H9 (cell line): Measurements from ENCODE around the gene COL4A2. TPM values are rescaled to one million over a fixed set of nuclear protein-coding genes. Genes with fewer than 3 reads are reported as not detected.

ENCODE experiments used
- DNase-seq: peaks from one replicate; pipeline ENCODE4 v3.0.0-alpha.2; 2017
- H2AFZ ChIP-seq: one replicate; pipeline ENCODE4 v1.6.1; 2013; ENCODE audit warnings: mild to moderate bottlenecking, low read length, control low read depth, moderate library complexity
- H2AK5ac ChIP-seq: 2 replicates; pipeline ENCODE4 v1.6.1; 2013; ENCODE audit warnings: low read length, control low read depth, mixed read lengths; ENCODE audit not compliant: insufficient read length
- H2BK120ac ChIP-seq: one replicate; pipeline ENCODE4 v1.6.1; 2013; ENCODE audit warnings: low read depth, mild to moderate bottlenecking, low read length, control low read depth, inconsistent platforms; ENCODE audit not compliant: poor library complexity, severe bottlenecking
- H2BK12ac ChIP-seq: 2 replicates; pipeline ENCODE4 v1.6.1; 2013; ENCODE audit warnings: low read length, control low read depth, mixed read lengths, low read depth; ENCODE audit not compliant: insufficient read length
- H2BK15ac ChIP-seq: 2 replicates; pipeline ENCODE4 v1.6.1; 2013; ENCODE audit warnings: low read depth, low read length, control low read depth
- H2BK20ac ChIP-seq: one replicate; pipeline ENCODE4 v1.6.1; 2013; ENCODE audit warnings: low read depth, mild to moderate bottlenecking, low read length, control low read depth, inconsistent platforms; ENCODE audit not compliant: poor library complexity, severe bottlenecking
- H2BK5ac ChIP-seq: 2 replicates; pipeline ENCODE4 v1.6.1; 2013; ENCODE audit warnings: low read length, control low read depth, mixed read lengths; ENCODE audit not compliant: insufficient read length
- H3K14ac ChIP-seq: 2 replicates; pipeline ENCODE4 v1.6.1; 2013; ENCODE audit warnings: low read length, control low read depth; ENCODE audit not compliant: insufficient read depth
- H3K18ac ChIP-seq: 2 replicates; pipeline ENCODE4 v1.6.1; 2013; ENCODE audit warnings: low read depth, mild to moderate bottlenecking, mixed read lengths, low read length, control low read depth; ENCODE audit not compliant: insufficient read length
- H3K23ac ChIP-seq: 2 replicates; pipeline ENCODE4 v1.6.1; 2013; ENCODE audit warnings: low read length, control low read depth, mixed read lengths, low read depth; ENCODE audit not compliant: insufficient read length
- H3K23me2 ChIP-seq: 2 replicates; pipeline ENCODE4 v1.6.1; 2013; ENCODE audit warnings: low read depth, mild to moderate bottlenecking, mixed read lengths, low read length, control low read depth; ENCODE audit not compliant: insufficient read length, poor library complexity, severe bottlenecking
- H3K27ac ChIP-seq: 2 replicates; pipeline ENCODE4 v1.5.1; 2013; ENCODE audit warnings: low read length, control low read depth, mixed read lengths, low read depth; ENCODE audit not compliant: insufficient read length
- H3K27me3 ChIP-seq: 2 replicates; pipeline ENCODE4 v1.6.1; 2013; ENCODE audit warnings: low read length, control low read depth, inconsistent platforms; ENCODE audit not compliant: insufficient read depth
- H3K4ac ChIP-seq: 2 replicates; pipeline ENCODE4 v1.6.1; 2013; ENCODE audit warnings: low read depth, mild to moderate bottlenecking, control low read depth, inconsistent platforms, low read length, moderate library complexity
- H3K4me1 ChIP-seq: 2 replicates; pipeline ENCODE4 v1.6.1; 2013; ENCODE audit warnings: low read length, control low read depth, inconsistent platforms; ENCODE audit not compliant: insufficient read depth
- H3K4me2 ChIP-seq: 2 replicates; pipeline ENCODE4 v1.6.1; 2013; ENCODE audit warnings: low read length, control low read depth, mixed read lengths; ENCODE audit not compliant: insufficient read length, insufficient read depth
- H3K56ac ChIP-seq: 2 replicates; pipeline ENCODE4 v1.6.1; 2013; ENCODE audit warnings: low read depth, mild to moderate bottlenecking, mixed read lengths, low read length, control low read depth; ENCODE audit not compliant: insufficient read length
- H3K79me1 ChIP-seq: 2 replicates; pipeline ENCODE4 v1.6.1; 2013; ENCODE audit warnings: low read depth, mild to moderate bottlenecking, moderate library complexity, low read length, control low read depth, inconsistent platforms; ENCODE audit not compliant: insufficient read depth, poor library complexity, severe bottlenecking
- H3K79me2 ChIP-seq: 2 replicates; pipeline ENCODE4 v1.6.1; 2013; ENCODE audit warnings: low read length, control low read depth, inconsistent platforms; ENCODE audit not compliant: insufficient read depth
- H3K9ac ChIP-seq: 2 replicates; pipeline ENCODE4 v1.6.1; 2013; ENCODE audit warnings: low read length, control low read depth, mixed read lengths; ENCODE audit not compliant: insufficient read length; ENCODE audit errors: extremely low read depth
- H3K9me3 ChIP-seq: one replicate; pipeline ENCODE4 v1.6.1; 2013; ENCODE audit warnings: low read depth, low read length, inconsistent platforms; ENCODE audit not compliant: control insufficient read depth
- H3T11ph ChIP-seq: one replicate; pipeline ENCODE4 v1.6.1; 2013; ENCODE audit warnings: mild to moderate bottlenecking, low read length, control low read depth, inconsistent platforms
- H4K20me1 ChIP-seq: one replicate; pipeline ENCODE4 v1.6.1; 2013; ENCODE audit not compliant: control insufficient read depth, insufficient read length, insufficient read depth
- H4K5ac ChIP-seq: 2 replicates; pipeline ENCODE4 v1.6.1; 2013; ENCODE audit warnings: low read depth, mild to moderate bottlenecking, mixed read lengths, low read length, control low read depth; ENCODE audit not compliant: insufficient read length
- H4K8ac ChIP-seq: replicated peaks from 2 replicates; pipeline ENCODE4 v1.6.1; 2013; ENCODE audit warnings: low read length, control low read depth, mixed read lengths, low read depth; ENCODE audit not compliant: insufficient read length
- H4K91ac ChIP-seq: 2 replicates; pipeline ENCODE4 v1.6.1; 2013; ENCODE audit warnings: low read depth, mild to moderate bottlenecking, moderate library complexity, mixed read lengths, low read length, control low read depth; ENCODE audit not compliant: insufficient read length
- H3K27ac Mint-ChIP-seq, 3 experiments: 2 replicates in 2 of 3; 3 replicates in 1 of 3; pipeline ENCODE4 v1.8.0; 2020 to 2021; ENCODE audit warnings: mixed read lengths in 3 of 3, mild to moderate bottlenecking in 1 of 3, moderate library complexity in 1 of 3
- H3K27me3 Mint-ChIP-seq: 2 replicates; pipeline ENCODE4 v1.8.0; 2021; ENCODE audit warnings: low read depth, mild to moderate bottlenecking, moderate library complexity, mixed read lengths
- H3K36me3 Mint-ChIP-seq, 3 experiments: 2 replicates in 2 of 3; 3 replicates in 1 of 3; pipeline ENCODE4 v1.8.0; 2020 to 2021; ENCODE audit warnings: low read depth in 3 of 3, mixed read lengths in 3 of 3; ENCODE audit not compliant: insufficient read depth in 1 of 3
- H3K4me1 Mint-ChIP-seq, 2 experiments: 2 replicates each; pipeline ENCODE4 v1.8.0; 2020; ENCODE audit warnings: mixed read lengths in 2 of 2
- H3K4me3 Mint-ChIP-seq, 2 experiments: 2 replicates in 1 of 2; 3 replicates in 1 of 2; pipeline ENCODE4 v1.8.0; 2020 to 2021; ENCODE audit warnings: mild to moderate bottlenecking in 2 of 2, mixed read lengths in 2 of 2, moderate library complexity in 1 of 2
- H3K9me3 Mint-ChIP-seq, 2 experiments: 2 replicates in 1 of 2; 3 replicates in 1 of 2; pipeline ENCODE4 v1.8.0; 2020; ENCODE audit warnings: mild to moderate bottlenecking in 2 of 2, mixed read lengths in 2 of 2, moderate library complexity in 1 of 2
- WGBS: extraction: QIAGEN DNeasy Blood & Tissue Kit; methylation state at CpG from one replicate; pipeline ENCODE4 v1.1.7; 2013; ENCODE audit warnings: missing lambda C conversion rate, low lambda C conversion rate, mixed read lengths; ENCODE audit not compliant: insufficient read length; ENCODE audit errors: extremely low coverage; 5-methylcytosine and 5-hydroxymethylcytosine counted together
- total RNA-seq: library from RNA; stranded (reverse); gene quantifications from 2 replicates; pipeline ENCODE4 v1.2.1, GENCODE V29; 2021
- TF ChIP-seq, protein P1 (sequence below): fragments of 200-600 bp; sonication (generic); conservative IDR thresholded peaks from 3 replicates; pipeline ENCODE4 v1.8.0; 2021; ENCODE audit warnings: antibody characterized with exemption, mild to moderate bottlenecking

The COL4A2 gene
- total RNA-seq, 1 experiment from 2014 or later: 76.5 TPM

DNA sequence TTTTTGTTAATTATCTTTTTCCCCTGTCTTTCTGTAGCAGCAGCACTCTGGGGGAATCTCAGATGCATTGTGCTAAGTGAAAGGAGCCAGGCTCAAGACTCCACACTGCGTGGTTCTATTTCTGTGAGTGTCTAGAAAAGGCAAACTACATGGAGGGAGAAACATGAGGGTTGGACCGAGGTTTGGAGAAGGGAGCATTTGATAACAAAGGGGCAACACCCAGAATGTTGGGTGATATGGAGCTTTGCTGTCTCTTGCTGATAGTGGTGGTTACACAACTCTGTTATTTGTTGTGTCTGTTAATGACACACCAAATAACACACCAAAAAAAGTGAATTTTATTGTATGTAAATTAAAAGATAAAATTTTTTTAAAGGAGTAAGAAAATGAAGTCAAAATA is 107.8 kb downstream of the COL4A2 start:
- H3K56ac ChIP-seq: no peak overlapping the region
- H2BK5ac ChIP-seq: no peak overlapping the region
- 0 out of 7 replicates have a peak, but pooled peaks cover 0 to 2% (median 0%) of the 10 kb centered on the region in 3 experiments for H3K36me3 Mint-ChIP-seq
- no peak overlapping the region for H3K4me3 Mint-ChIP-seq
- no peak overlapping the region for H3K23ac ChIP-seq
- H4K20me1 ChIP-seq: no peaks in the 10 kb centered on the region
- no peaks in the 10 kb centered on the region for H3K27me3 Mint-ChIP-seq
- H3K14ac ChIP-seq: no peak overlapping the region
- no peak overlapping the region for H4K5ac ChIP-seq
- TF ChIP-seq, protein P1, sequence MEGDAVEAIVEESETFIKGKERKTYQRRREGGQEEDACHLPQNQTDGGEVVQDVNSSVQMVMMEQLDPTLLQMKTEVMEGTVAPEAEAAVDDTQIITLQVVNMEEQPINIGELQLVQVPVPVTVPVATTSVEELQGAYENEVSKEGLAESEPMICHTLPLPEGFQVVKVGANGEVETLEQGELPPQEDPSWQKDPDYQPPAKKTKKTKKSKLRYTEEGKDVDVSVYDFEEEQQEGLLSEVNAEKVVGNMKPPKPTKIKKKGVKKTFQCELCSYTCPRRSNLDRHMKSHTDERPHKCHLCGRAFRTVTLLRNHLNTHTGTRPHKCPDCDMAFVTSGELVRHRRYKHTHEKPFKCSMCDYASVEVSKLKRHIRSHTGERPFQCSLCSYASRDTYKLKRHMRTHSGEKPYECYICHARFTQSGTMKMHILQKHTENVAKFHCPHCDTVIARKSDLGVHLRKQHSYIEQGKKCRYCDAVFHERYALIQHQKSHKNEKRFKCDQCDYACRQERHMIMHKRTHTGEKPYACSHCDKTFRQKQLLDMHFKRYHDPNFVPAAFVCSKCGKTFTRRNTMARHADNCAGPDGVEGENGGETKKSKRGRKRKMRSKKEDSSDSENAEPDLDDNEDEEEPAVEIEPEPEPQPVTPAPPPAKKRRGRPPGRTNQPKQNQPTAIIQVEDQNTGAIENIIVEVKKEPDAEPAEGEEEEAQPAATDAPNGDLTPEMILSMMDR: no peak
- no peak overlapping the region for H3T11ph ChIP-seq
- H2AK5ac ChIP-seq: no peak overlapping the region
- no peak overlapping the region for H4K8ac ChIP-seq
- no peak overlapping the region for H3K18ac ChIP-seq
- no peak overlapping the region for H2BK20ac ChIP-seq
- no peak overlapping the region for H3K27ac Mint-ChIP-seq
- no peaks in the 10 kb centered on the region for H3K27me3 ChIP-seq
- no peaks in the 10 kb centered on the region; a peak in 1 of 5 replicates for H3K9me3 Mint-ChIP-seq
- H3K23me2 ChIP-seq: no peaks in the 10 kb centered on the region
- H2BK120ac ChIP-seq: no peak overlapping the region
- no peak overlapping the region for H3K4ac ChIP-seq
- H3K4me2 ChIP-seq: no peak overlapping the region
- no peaks in the 10 kb centered on the region for H3K79me1 ChIP-seq
- peaks cover 1% of the 10 kb centered on the region; the same call in 1 of the 2 replicates for H3K4me1 ChIP-seq
- H3K9me3 ChIP-seq: no peaks in the 10 kb centered on the region
- WGBS: no CpG with 5 or more reads among the region's 2 CpGs
- H3K4me1 Mint-ChIP-seq: peaks cover 25 to 26% of the 10 kb centered on the region in 2 experiments
- H3K27ac ChIP-seq: no peak overlapping the region
- no peak overlapping the region for H4K91ac ChIP-seq
- no peak overlapping the region for H2BK15ac ChIP-seq
- no peaks in the 10 kb centered on the region for H3K79me2 ChIP-seq
- DNase-seq: no peak
- H2BK12ac ChIP-seq: no peak overlapping the region
- H3K9ac ChIP-seq: no peak overlapping the region
- H2AFZ ChIP-seq: no peak overlapping the region
